Right hindlimb (tissue), 1 donor: ENCODE results near the gene CACNB2.
"Not testable (repeated sequence)": the region's sequence is repeated elsewhere in the genome, so short reads cannot be mapped to it uniquely, and the experiment has no call there.

Source experiments
- DNase-seq: peaks from one replicate; pipeline ENCODE4 v3.0.0-alpha.2; 2018

Gene CACNB2

GRCh38 chr10:18583575-18584270 is 443.5 kb downstream of the CACNB2 start:
- DNase-seq = no peak

GRCh38 chr10:18586637-18587036 is 446.4 kb downstream of the CACNB2 start:
- not testable (repeated sequence) for DNase-seq

- DNase-seq = not testable (repeated sequence)
These were observed 450.9 kb downstream of the CACNB2 start for GRCh38 chr10:18591141-18591540.
